ENCODE data around the gene METTL25B. TPM values are rescaled to one million over a fixed set of nuclear protein-coding genes. Genes with fewer than 3 reads are reported as not detected.
"Not testable (repeated sequence)": the region's sequence is repeated elsewhere in the genome, so short reads cannot be mapped to it uniquely, and the experiment has no call there.

Gene METTL25B
- total RNA-seq, 2 donors from 2014 or later = 33.0 to 37.4 TPM

GRCh38 chr1:156751451-156751756, 23.1 kb downstream of the METTL25B start, which contains the start of gene HDGF:
Gene HDGF (minus strand): TSS chr1:156751675. CDS start chr1:156751429, 246 bp downstream.
- Mint-ChIP-seq H3K36me3 (peaks cover 4% of the 10 kb centered on the region), H3K4me1 (ENCODE audit: low read depth in 2 of 2) (peaks cover 47 to 50% of the 10 kb centered on the region in 2 donors), H3K9me3 (no peaks in the 10 kb centered on the region), H3K27me3 (no peaks in the 10 kb centered on the region), H3K4me3 (peak within 1 kb of the TSS; percentile 97), H3K27ac (peak within 1 kb of the TSS; percentile 97 to 100)
- no peak for ATAC-seq
- no peak for DNase-seq (ENCODE audit: low spot score)

- peak overlapping the region; percentile 85 to 97 for H3K27ac Mint-ChIP-seq
Measured at GRCh38 chr1:156751757-156752481, 23.6 kb downstream of the METTL25B start.

GRCh38 chr1:156752843-156753482, 24.7 kb downstream of the METTL25B start:
- no peak for ATAC-seq
- Mint-ChIP-seq H3K36me3 (peaks cover 4% of the 10 kb centered on the region), H3K9me3 (no peaks in the 10 kb centered on the region), H3K4me1 (ENCODE audit: low read depth in 2 of 2) (peaks cover 35 to 38% of the 10 kb centered on the region in 2 donors), H3K4me3 (peak overlapping the region; percentile 97), H3K27me3 (no peaks in the 10 kb centered on the region), H3K27ac (peak overlapping the region; percentile 85 to 97)
- no peak for DNase-seq (ENCODE audit: low spot score)

More at GRCh38 chr1:156751757-156752481, 23.6 kb downstream of the METTL25B start:
- H3K4me3 Mint-ChIP-seq = peak overlapping the region; percentile 97
- peaks cover 42 to 45% of the 10 kb centered on the region in 2 donors for H3K4me1 Mint-ChIP-seq (ENCODE audit: low read depth in 2 of 2)
- H3K27me3 Mint-ChIP-seq = no peaks in the 10 kb centered on the region
- ATAC-seq (peak; percentile 92 to 94), DNase-seq (ENCODE audit: low spot score) (peak; percentile 95)
- no peaks in the 10 kb centered on the region for H3K9me3 Mint-ChIP-seq
- peaks cover 4% of the 10 kb centered on the region for H3K36me3 Mint-ChIP-seq

- Mint-ChIP-seq H3K4me3 (no peak overlapping the region), H3K9me3 (no peaks in the 10 kb centered on the region), H3K27me3 (no peaks in the 10 kb centered on the region), H3K36me3 (no peaks in the 10 kb centered on the region), H3K4me1 (ENCODE audit: low read depth in 2 of 2) (peaks cover 22 to 25% of the 10 kb centered on the region in 2 donors), H3K27ac (no peak overlapping the region)
- DNase-seq (ENCODE audit: low spot score) (no peak), ATAC-seq (no peak)
Measured at GRCh38 chr1:156754219-156754618, 25.9 kb downstream of the METTL25B start.

DNA sequence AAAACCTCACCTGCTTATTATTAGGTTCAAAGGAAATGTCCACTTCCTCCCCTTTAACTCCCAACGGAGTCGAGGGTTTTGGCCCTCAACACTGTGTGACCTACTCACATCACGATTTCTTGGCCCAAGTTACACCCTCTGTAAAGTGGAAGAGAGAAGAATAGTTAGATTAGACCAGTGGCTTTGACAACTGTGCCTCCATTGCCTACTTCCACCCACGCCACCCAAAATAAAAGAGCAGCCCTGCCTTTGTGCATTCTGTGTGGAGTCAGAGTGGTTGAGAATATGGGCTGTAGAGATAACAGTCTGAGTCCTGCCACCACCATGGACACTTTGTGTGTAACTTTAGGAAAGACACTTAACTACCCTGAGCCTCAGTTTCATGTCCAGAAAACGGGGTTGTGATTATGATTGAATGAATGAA, 27.3 kb downstream of the METTL25B start:
- Mint-ChIP-seq H3K4me3 (no peak overlapping the region), H3K9me3 (no peaks in the 10 kb centered on the region), H3K36me3 (no peaks in the 10 kb centered on the region), H3K27me3 (no peaks in the 10 kb centered on the region), H3K4me1 (ENCODE audit: low read depth in 2 of 2) (peaks cover 9 to 12% of the 10 kb centered on the region in 2 donors), H3K27ac (no peak overlapping the region)
- ATAC-seq (no peak), DNase-seq (ENCODE audit: low spot score) (no peak)

DNA sequence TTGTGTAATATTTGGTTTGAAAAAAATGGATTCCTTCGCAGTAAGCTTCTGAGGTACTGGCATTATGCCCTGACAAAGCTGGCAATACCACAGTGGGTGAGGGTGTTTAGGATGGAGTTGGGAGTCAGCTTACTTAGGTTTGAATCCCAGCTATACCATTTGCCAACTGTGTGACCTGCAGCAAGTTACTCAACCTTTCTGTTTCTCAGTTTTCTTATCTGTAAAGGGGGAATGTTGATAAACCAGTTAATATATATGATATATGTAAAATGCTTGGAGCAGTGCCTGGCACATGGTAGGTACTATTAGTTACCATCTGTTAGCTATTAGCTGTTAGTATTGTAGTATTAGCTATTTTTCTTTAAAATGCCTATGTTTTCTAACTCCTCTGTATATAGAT, 28.1 kb downstream of the METTL25B start:
- no peaks in the 10 kb centered on the region for H3K36me3 Mint-ChIP-seq
- H3K4me3 Mint-ChIP-seq = no peak overlapping the region
- H3K9me3 Mint-ChIP-seq = no peaks in the 10 kb centered on the region
- peaks cover 8 to 12% of the 10 kb centered on the region in 2 donors for H3K4me1 Mint-ChIP-seq (ENCODE audit: low read depth in 2 of 2)
- no peak overlapping the region for H3K27ac Mint-ChIP-seq
- DNase-seq (ENCODE audit: low spot score) (no peak), ATAC-seq (no peak)
- H3K27me3 Mint-ChIP-seq = no peaks in the 10 kb centered on the region

DNA sequence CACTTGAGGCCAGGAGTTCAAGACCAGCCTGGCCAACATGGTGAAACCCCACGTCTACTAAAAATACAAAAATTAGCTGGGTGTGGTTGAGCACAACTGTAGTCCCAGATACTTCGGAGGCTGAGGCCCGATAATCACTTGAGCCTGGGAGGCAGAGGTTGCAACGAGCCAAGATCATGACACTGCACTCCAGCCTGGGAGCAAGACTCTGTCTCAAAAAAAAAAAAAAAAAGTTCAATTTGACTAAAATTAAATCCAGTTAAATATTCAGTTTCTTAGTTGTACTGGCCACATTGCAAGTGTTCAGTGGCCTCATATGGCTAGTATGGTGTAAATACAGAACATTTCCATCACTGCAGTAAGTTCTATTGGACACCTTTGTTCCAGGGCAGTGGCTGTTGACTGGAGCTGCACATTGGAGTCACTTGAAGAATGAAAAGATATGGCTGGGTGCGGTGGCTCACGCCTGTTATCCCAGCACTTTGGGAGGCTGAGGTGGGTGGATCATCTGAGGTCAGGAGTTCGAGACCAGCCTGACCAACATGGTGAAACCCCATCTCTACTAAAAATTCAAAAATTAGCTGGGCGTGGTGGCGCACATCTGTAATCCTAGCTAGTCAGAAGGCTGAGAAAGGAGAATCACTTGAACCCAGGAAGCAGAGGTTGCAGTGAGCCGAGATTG, 29.4 kb downstream of the METTL25B start:
- not testable (repeated sequence) for H3K36me3 Mint-ChIP-seq; H3K27me3 Mint-ChIP-seq; H3K27ac Mint-ChIP-seq; DNase-seq (ENCODE audit: low spot score); ATAC-seq; H3K4me1 Mint-ChIP-seq (ENCODE audit: low read depth in 2 of 2); H3K4me3 Mint-ChIP-seq; H3K9me3 Mint-ChIP-seq

DNA sequence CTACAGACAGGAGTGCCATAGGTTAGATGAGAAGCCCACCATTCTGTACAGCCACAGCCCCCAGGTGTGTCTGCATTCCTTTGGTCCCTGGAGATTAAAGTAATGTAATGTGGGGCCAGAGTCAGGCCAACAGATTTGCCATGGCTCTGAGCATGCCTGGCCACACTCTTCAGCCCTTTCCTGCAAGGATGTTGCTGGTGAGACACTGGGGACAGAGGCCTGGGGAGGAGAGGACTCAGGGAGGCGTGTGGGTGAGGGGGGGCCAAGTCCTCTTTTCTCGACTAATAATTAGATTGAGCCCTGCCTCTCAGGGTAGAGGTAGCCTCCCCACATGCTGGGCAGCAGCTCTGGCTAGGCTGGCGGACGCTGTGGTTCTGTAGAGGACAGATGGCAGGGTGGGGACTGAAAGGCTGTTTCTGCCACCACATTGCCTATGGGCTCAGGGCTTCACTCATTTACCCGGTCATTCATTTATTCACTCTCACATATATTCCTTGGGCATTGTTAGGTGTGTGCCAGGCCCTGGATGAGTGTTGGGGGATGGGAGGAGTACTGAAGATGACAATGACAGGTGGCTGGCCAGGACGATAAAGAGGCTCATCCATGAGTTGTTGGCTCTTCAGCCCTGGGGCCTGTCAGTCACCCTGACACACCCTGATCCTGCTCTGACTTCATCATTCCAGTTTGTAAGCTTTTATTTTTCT, 32.0 kb downstream of the METTL25B start:
- Mint-ChIP-seq H3K4me1 (ENCODE audit: low read depth in 2 of 2) (no peaks in the 10 kb centered on the region), H3K9me3 (no peaks in the 10 kb centered on the region), H3K36me3 (no peaks in the 10 kb centered on the region), H3K27ac (peak overlapping the region in 1 of 2 donors; percentile 48), H3K4me3 (no peak overlapping the region), H3K27me3 (no peaks in the 10 kb centered on the region)
- no peak for ATAC-seq
- DNase-seq (ENCODE audit: low spot score) = no peak

DNA sequence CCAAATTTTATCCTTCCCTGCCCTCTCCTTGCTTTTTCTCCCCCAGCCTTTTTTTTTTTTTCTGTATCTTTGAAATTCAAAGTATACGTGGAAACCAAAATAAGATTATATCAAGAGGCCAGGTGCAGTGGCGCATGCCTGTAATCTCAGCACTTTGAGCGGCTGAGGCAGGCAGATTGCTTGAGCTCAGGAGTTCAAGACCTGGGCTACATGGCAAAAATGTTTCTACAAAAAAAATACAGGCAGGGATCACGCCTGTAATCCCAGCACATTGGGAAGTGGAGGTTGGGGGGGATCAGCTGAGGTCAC, 32.5 kb downstream of the METTL25B start:
- H3K27me3 Mint-ChIP-seq = no peaks in the 10 kb centered on the region
- DNase-seq (ENCODE audit: low spot score) (no peak), ATAC-seq (no peak)
- no peaks in the 10 kb centered on the region for H3K9me3 Mint-ChIP-seq
- H3K4me3 Mint-ChIP-seq = no peak overlapping the region
- H3K27ac Mint-ChIP-seq = peak overlapping the region in 1 of 2 donors; percentile 48
- no peaks in the 10 kb centered on the region for H3K36me3 Mint-ChIP-seq
- H3K4me1 Mint-ChIP-seq (ENCODE audit: low read depth in 2 of 2) = no peaks in the 10 kb centered on the region

GRCh38 chr1:156765136-156765535, 36.9 kb downstream of the METTL25B start:
- not testable (repeated sequence) for H3K27me3 Mint-ChIP-seq; DNase-seq (ENCODE audit: low spot score); H3K9me3 Mint-ChIP-seq; H3K36me3 Mint-ChIP-seq; H3K27ac Mint-ChIP-seq; H3K4me3 Mint-ChIP-seq; ATAC-seq
- peaks cover 18 to 22% of the 10 kb centered on the region in 2 donors for H3K4me1 Mint-ChIP-seq (ENCODE audit: low read depth in 2 of 2)

GRCh38 chr1:156765666-156766065, 37.4 kb downstream of the METTL25B start:
- Mint-ChIP-seq H3K4me3 (no peak overlapping the region), H3K9me3 (no peaks in the 10 kb centered on the region), H3K27ac (no peak overlapping the region), H3K27me3 (no peaks in the 10 kb centered on the region), H3K36me3 (peaks cover 8% of the 10 kb centered on the region), H3K4me1 (ENCODE audit: low read depth in 2 of 2) (peaks cover 21 to 26% of the 10 kb centered on the region in 2 donors)
- ATAC-seq = no peak
- DNase-seq (ENCODE audit: low spot score) = no peak

DNA sequence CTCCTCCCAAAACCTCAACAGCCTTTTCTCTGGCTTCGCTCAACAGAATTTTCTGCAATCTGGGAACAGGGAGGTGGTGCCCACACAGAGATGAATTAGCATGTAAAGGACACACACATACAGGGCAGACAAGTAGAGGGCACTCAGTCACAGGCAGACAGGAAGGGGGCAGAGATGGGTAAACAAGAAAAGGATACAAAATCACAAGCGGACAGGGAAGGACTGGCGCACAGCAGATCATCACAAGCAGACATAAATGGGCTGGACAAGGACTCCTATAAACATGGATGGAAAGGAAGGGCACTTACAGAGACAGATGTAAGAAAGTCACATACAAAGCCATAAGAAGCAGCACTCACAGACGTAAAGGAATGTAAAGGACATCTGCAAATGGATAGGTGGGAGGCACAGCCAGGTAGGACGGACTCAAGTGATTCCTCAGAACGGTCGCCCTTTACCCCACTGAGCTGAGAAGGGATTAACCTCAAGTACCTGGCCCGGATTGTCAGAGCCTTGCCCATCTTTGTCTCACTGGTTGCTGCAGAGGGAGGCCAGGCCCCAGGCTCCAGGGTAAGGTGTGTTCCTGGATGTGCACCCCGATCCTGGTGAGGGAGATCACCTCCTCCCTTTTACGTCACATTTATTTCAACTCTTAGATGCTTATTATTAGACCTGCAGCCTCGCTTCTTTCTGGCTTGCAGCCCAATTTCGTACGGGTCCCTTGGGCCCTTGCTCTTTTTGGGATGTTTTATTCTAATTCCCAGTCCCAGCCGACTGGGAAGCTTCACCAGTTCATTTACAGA, 38.2 kb downstream of the METTL25B start:
- Mint-ChIP-seq H3K27me3 (no peaks in the 10 kb centered on the region), H3K36me3 (peaks cover 16% of the 10 kb centered on the region), H3K4me3 (no peak overlapping the region), H3K27ac (no peak overlapping the region), H3K9me3 (no peaks in the 10 kb centered on the region), H3K4me1 (ENCODE audit: low read depth in 2 of 2) (peaks cover 29 to 34% of the 10 kb centered on the region in 2 donors)
- ATAC-seq = no peak
- DNase-seq (ENCODE audit: low spot score) = no peak

Measured in natural killer cell treated with Interleukin-12 subunit alpha and Interleukin-12 subunit beta and Interleukin-15 and Interleukin-18, amount 100 ng/mL, for 72 hours (primary cell).